Activated CD4-positive, alpha-beta T cell treated with anti-CD3 and anti-CD28 coated beads, Interleukin-2, amount 50 U/mL, for 4 hours (primary cell): ENCODE measurements around the gene GNRHR.
"Not testable (repeated sequence)": the region's sequence is repeated elsewhere in the genome, so short reads cannot be mapped to it uniquely, and the experiment has no call there.

Source experiments
- DNase-seq, 2 experiments: peaks; one replicate each; pipeline ENCODE4 v3.0.0-alpha.2; 2020

Gene GNRHR

GRCh38 chr4:67725981-67726380 lies 28.2 kb downstream of the GNRHR start:
- DNase-seq: no peak

- DNase-seq: no peak
Measured at GRCh38 chr4:67725132-67725531, 29.1 kb downstream of the GNRHR start.

- DNase-seq: no peak
Measured at GRCh38 chr4:67723949-67724348, 30.2 kb downstream of the GNRHR start.

GRCh38 chr4:67723341-67723740 lies 30.8 kb downstream of the GNRHR start:
- DNase-seq: no peak

- no peak for DNase-seq
Measured at GRCh38 chr4:67721770-67722597, 32.2 kb downstream of the GNRHR start.

- no peak for DNase-seq
Measured at GRCh38 chr4:67721315-67721769, 32.8 kb downstream of the GNRHR start.

GRCh38 chr4:67719953-67720617 lies 34.1 kb downstream of the GNRHR start:
- no peak for DNase-seq

- no peak for DNase-seq
Measured at GRCh38 chr4:67718848-67719247, 35.3 kb downstream of the GNRHR start.

GRCh38 chr4:67717586-67717985 lies 36.6 kb downstream of the GNRHR start:
- DNase-seq: no peak

GRCh38 chr4:67714955-67715354 lies 39.2 kb downstream of the GNRHR start:
- DNase-seq: no peak

GRCh38 chr4:67714248-67714583 lies 40.0 kb downstream of the GNRHR start:
- DNase-seq: no peak

GRCh38 chr4:67713529-67714247 lies 40.5 kb downstream of the GNRHR start:
- DNase-seq: no peak

GRCh38 chr4:67712650-67713528 lies 41.3 kb downstream of the GNRHR start:
- DNase-seq: no peak

GRCh38 chr4:67712000-67712625 lies 42.1 kb downstream of the GNRHR start:
- no peak for DNase-seq

- DNase-seq: not testable (repeated sequence)
Measured at GRCh38 chr4:67706682-67707081, 47.5 kb downstream of the GNRHR start.

GRCh38 chr4:67704843-67705242 lies 49.3 kb downstream of the GNRHR start:
- DNase-seq: no peak

- DNase-seq: no peak
Measured at GRCh38 chr4:67702166-67702565, 52.0 kb downstream of the GNRHR start.

- no peak for DNase-seq
Measured at GRCh38 chr4:67701517-67701850, 52.7 kb downstream of the GNRHR start.

- DNase-seq: peak; percentile 94
Measured at GRCh38 chr4:67700738-67701516, 53.3 kb downstream of the GNRHR start, which contains the start of gene UBA6. UBA6 (minus strand) TSS chr4:67701155; CDS start chr4:67701119, 36 bp downstream.

- DNase-seq: no peak
Measured at GRCh38 chr4:67700116-67700737, 54.0 kb downstream of the GNRHR start.

GRCh38 chr4:67699603-67700002 lies 54.6 kb downstream of the GNRHR start:
- DNase-seq: no peak
